Measurements from ENCODE around the gene CAP2.

DNA sequence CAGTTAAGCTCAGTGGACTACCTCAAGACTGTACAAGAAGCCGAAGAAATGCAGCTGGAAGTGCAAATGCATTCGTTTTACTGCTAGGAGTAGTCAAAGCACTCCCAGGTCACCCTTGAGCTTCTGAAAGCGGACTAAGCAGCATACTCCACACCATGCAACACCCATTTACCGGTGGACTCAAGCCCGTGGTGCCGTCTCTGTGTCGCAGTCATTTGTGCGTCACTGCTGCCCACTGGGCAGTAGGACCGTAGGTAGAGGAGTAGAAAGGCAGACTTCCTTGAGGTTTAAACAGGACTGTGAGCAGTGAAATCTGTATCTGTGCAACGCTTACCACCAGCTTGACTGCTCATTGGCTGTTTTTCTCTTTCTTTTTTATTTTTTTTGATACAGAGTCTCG lies 117.7 kb downstream of the CAP2 start:
- TF ChIP-seq, protein P1, sequence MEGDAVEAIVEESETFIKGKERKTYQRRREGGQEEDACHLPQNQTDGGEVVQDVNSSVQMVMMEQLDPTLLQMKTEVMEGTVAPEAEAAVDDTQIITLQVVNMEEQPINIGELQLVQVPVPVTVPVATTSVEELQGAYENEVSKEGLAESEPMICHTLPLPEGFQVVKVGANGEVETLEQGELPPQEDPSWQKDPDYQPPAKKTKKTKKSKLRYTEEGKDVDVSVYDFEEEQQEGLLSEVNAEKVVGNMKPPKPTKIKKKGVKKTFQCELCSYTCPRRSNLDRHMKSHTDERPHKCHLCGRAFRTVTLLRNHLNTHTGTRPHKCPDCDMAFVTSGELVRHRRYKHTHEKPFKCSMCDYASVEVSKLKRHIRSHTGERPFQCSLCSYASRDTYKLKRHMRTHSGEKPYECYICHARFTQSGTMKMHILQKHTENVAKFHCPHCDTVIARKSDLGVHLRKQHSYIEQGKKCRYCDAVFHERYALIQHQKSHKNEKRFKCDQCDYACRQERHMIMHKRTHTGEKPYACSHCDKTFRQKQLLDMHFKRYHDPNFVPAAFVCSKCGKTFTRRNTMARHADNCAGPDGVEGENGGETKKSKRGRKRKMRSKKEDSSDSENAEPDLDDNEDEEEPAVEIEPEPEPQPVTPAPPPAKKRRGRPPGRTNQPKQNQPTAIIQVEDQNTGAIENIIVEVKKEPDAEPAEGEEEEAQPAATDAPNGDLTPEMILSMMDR (IDR thresholded peaks at IDR 0.05) = no peak
- TF ChIP-seq POLR2A (IDR thresholded peaks at IDR 0.05) = no peak

Data from testis (tissue), 2 donors.